ENCODE results near the gene STAT3.
A peak's percentile ranks its signal among the peaks of the same experiment; 100 is the strongest.
"Not testable (repeated sequence)": the region's sequence is repeated elsewhere in the genome, so short reads cannot be mapped to it uniquely, and the experiment has no call there.

STAT3 gene

DNA sequence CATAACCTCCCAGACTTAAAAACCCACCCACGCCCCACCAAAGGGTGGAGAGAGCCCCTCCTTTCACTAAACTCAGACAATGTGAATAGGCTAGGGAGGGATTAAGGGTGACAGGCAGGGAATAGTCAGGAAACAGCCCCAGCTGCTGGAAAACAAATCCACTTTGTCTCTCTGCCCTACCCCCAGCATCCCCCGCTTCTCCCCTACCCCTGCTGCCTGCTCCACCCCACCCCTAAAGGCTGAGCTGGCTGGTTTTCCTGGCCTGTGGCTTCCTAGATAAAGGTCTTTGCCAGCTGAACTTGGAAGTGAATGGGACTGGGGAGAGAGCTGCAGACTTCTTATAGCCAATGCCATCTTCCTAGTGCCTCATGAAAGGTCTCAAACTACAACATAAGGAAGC lies 19.8 kb upstream of the STAT3 start:
- DNase-seq, result no peak

DNA sequence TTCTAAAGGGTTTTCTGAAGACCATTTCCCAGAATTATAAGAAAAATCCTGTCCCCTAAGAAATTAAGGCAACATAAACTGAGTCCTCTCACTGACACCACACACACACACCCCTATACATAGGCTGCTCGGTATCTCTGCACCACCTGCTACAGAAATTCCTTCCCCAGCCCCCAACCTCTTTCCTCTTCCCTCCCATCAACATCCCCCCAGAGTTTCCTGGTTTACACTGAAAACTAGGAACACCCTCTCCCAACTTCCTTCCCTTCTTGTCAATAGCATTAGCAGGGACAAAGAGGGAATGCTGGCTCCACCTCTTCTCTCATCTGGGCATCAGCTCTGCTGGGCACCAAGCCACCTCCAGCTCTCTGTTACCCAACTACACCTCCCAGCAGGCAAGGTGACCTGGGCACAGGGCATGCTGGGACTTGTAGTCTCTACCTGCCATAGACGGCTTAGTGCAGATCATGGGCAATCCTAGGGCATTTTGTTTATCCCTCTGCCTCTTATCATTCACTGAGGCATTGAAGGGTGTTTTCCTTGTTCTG lies 19.1 kb upstream of the STAT3 start:
- peak in 1 of 2 experiments; percentile 74 for DNase-seq

DNA sequence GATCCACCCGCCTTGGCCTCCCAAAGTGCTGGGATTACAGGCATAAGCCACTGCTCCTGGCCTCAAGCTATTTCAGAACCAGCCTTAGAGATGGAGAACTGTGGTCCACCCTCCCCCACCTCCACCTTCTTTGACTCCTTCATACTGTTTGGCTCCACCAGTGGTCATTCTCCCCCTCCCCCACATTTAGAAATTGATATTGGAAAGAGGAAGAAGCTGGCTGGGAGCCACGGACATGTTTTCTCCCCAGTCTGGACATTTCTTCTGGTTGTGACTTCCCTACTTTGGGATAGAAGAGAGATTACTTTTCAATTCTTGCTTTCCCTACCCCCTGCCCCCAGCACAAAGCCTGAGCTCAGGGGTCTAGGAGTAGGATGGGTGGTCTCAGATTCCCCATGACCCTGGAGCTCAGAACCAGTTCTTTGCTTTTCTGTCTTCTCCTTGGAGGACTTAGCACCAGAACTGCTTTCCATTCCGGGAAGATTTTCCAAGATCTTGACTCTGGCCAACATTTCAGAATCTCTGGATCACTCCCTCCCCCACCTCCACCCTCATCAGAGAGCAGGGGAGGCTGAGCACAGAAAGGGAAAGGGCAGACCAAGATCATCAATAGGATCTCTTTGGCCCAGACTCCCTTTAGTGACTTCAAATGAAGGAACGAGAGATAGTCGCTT lies 18.5 kb upstream of the STAT3 start:
- no peak for DNase-seq

DNA sequence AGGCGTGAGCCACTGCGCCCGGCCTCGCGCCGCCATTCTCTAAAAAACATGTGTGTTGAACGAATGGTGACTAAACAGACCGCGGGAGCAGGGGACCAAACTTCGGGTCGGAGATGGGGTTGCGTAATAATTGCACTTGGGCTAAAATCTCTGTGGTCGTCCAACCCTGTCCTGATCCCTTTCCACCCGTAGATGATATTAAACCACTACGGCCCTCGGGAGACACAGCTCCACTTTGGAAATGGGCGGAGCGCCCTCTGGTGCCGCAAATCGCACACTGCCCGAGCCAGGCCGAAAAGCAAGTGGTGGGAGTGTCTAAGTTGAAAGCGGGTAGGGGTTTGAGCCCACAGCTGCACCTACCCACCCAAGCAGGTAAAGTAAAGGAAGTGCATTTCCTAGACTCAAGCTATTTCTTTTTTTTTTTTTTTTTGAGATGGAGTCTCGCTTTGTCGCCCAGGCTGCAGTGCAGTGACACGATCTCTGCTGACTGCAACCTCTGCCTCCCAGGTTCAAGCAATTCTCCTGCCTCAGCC lies 17.8 kb upstream of the STAT3 start:
- no peak for DNase-seq

DNA sequence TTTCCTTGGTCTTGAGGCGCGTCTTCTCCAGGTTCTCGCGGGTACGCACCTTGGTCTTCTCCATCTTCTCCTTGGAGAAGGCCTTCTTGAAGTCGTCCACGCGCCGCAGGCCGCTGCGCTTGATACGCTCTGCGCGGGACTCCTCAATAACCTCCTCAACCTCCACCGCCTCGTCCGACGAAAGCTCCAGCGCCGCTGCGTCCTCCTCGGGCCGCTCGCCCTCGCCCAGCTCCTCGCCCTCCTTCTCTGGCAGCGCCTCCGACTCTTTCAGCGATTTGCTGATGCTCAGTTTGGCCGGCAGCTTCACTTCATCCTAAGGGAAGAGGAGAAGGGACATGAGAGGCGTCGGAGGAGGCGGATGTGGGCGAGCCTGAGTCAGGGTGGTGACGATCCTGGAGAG lies 16.8 kb upstream of the STAT3 start:
- no peak for DNase-seq

DNA sequence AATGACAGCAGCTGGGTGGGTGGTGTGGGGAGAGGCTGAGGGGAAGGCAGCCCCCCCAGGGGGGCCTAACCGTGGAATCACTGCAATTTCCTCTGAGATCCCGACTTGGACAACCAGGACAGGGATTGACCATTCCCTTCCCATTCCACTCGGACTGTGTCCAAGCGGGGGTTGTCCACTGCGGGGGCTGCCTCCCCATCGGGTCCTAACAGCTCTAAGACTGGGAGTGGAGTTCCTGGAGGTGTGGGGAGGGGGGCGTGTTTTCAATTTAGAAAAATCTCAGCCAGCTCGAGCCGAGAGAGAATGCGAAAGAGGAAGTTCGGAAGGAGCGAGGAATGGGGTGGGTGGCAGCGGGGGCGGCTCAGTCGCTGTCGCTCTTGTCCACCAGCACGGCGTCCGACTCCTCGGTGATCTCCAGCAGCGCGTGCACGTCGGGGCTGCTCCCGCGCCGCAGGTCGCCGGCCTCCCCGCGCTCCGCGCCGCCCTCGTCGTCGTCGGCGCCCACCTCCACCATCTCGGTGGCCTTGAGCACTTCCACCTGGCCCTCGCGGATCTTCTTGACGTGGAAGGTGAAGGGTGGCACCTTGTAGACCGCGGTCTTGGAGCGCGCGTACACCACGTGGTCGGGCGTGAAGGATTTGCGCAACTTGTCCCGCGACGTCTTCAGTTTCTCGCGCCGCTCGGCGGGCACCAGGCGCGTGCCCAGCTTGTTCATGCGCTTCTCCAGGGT lies 16.2 kb upstream of the STAT3 start:
- no peak for DNase-seq

DNA sequence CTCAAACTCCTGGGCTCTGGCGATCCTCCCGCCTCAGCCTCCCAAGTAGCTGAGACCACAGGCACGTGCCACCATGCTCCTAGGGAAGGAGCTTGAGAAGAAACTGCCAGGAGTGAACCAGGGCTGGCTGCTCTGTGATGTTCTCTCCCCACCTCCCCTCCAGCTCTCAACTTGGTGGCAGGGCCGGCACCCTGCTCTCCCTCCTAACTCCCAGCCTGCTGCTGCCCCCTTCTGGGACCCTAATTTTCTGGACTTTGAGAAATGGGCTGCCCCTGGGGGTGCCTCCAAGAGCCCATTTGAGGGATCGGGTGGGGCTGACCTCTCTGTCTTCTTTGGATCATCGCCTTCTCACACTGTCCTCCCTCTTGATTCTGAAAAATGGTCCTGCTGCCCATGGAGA lies 14.9 kb upstream of the STAT3 start:
- DNase-seq, result no peak

DNA sequence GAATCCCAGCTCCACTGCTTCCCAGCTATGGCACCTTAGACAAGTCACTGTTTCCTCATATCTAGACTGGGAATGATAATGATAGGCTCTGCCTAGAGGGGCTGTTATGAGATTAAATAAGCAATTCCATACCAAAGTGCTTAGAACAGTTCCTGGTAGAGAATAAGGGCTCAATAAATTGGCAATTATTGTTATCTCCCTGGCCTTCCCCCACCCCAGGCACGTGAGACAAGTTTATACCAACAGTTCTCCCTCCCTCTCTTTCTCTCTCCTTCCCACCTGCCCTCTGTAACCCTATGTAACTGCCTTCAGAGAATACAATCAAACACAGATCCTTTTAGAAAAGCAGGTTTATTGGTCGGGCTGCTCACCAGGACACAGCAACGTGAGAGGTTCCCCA lies 13.9 kb upstream of the STAT3 start:
- no peak for DNase-seq

DNA sequence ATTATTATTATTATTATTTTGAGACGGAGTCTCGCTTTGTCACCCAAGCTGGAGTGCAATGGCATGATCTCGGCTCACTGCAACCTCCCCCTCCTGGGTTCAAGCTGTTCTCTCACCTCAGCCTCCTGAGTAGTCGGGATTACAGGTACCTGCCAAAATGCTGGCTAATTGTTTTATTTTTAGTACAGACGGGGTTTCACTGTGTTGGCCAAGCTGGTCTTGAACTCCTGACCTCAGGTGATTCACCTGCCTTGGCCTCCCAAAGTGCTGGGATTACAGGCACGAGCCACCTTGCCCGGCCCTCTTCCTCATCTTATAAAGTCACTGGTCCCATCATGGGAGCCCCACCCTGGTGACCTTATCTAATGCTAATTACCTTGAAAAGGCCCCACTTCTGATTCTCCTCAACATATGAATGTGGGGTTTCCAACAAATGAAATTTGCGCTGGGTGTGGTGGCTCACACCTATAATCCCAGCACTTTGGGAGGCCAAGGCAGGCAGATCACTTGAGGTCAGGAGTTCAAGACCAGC lies 12.7 kb upstream of the STAT3 start:
- not testable (repeated sequence) for DNase-seq

DNA sequence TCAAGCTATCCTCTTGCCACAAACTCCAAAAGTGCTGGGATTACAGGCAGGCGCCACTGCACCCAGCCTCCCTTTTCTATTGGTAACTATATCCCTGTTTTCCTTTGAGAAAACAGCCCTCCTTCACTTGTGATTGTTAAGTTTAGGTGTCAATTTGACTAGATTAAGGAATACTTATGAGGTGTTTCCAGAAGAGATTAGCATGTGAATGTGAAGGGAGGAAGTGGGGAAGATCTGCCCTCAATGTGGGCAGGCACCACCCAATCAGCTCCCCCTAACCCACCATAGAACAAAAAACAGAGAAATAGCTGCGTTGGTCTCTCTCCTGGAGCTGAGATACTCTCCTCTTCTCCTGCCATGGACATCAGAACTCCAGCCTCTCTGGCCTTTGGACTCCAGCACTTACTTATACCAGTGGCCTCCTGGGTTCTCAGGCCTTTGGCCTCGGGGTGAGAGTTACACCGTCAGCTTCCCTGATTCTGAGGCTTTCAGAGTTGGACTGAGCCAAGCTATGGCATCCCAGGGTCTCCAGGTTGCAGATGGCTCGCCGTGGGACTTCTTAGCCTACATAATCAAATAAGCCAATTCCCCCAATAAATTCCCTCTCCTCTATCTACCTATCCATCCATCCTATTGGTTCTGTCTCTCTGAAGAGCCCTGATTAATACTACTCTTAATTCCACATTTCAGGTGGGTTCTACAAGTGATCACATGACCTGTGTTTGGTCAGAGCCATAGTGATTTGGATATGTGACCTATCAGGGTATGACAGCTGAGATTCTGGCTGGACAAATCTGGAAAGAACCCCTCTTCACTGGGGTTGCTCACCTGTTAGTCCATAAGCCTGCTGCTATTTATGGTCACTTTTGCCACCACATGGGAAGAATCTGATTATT lies 12.0 kb upstream of the STAT3 start:
- DNase-seq, result no peak

DNA sequence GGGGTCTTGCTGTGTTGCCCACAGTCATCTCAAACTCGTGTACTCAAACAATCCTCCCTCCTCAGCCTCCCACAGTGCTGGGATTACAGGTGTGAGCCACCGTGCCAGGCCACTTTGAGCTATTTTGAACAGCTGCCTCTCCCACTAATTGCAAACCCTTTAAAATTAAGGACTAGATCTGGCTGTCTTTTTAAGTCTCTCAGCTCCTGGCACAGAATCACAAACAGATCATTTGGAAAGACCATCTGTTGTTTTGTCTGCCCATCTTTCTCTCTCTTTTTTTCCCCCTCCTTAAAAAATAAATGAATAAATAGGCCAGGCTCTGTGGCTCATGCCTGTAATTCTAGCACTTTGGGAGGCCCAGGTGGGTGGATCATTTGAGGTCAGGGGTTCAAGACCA lies 10.9 kb upstream of the STAT3 start:
- DNase-seq, result no peak

DNA sequence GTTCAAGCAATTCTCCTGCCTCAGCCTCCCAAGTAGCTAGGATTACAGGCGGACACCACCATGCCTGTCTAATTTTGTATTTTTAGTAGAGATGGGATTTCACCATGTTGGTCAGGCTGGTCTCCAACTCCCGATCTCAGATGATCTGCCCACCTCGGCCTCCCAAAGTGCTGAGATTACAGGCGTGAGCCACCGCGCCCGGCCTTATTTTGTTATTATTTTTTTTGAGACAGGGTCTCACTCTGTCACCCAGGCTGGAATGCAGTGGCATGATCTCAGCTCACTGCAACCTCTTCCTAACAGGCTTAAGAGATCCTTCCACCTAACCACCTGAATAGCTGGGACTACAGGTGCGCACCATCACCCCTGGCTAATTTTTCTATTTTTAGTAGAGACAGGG lies 7.4 kb upstream of the STAT3 start:
- DNase-seq, result not testable (repeated sequence)

DNA sequence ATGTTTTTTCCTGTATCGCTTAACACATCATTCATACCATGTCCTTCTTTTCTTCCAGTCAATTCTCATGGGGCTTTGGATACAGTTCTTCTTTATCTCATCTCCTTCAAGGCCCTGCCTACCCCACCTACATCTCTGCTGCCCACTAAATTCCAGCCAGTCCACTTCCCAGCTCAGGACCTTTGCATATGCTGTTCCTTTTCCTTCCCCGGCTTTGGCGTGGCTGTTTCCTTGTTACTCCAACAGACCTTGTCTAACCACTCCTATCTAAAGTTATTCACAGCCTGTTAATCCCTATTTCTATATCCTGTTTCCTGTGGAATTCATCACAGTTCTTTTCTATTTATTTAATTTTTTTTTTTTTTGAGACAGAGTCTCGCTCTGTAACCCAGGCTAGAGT lies 6.6 kb upstream of the STAT3 start:
- DNase-seq, result no peak

DNA sequence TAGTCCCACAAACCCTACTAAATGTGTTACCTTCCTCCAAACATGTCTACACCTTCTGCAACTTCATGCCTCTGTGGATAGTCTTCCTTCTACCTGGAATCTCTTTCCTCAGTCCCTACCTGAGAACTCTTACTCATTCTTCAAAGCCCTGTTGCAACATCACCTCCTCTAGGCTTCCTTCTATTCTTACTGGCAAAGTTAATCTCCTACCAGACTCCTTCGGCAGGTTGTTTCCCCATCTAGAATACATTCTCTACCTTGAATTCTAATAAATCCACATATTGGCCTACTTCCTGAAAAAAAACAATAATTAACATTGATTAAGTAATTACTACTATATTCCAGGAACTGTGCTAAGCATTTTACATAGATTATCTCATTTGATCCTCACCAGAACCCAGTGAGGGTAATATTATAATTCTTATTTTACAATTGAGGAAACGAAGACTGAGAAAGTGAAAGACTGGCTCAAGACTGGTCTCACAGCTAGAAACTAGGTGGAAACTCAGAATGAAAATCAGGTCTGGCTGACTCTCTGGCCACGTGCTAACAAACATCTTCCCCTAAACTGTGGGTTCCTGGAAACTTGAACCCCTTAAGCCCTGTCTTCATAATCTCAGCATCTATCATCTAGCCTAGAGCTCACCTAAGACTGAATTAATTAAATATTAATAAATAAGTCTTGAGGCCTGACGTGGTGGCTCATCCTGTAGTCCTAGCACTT lies 4.6 kb upstream of the STAT3 start:
- no peak for DNase-seq

DNA sequence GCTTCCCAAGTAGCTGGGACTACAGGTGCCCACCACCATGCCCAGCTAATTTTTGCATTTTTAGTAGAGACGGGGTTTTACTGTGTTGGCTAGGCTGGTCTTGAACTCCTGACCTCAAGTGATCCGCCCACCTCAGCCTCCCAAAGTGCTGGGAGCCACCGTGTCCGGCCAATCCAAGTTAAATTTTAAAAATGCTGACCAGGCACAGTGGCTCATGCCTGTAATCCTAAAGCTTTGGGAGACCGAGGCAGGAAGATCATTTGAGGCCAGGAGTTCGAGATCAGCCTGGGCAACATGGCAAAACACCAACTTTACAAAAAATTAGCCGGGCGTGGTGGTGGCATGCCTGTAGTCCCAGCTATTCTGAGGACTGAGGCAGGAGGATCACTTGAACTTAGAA lies 3.2 kb upstream of the STAT3 start:
- DNase-seq, result not testable (repeated sequence)

DNA sequence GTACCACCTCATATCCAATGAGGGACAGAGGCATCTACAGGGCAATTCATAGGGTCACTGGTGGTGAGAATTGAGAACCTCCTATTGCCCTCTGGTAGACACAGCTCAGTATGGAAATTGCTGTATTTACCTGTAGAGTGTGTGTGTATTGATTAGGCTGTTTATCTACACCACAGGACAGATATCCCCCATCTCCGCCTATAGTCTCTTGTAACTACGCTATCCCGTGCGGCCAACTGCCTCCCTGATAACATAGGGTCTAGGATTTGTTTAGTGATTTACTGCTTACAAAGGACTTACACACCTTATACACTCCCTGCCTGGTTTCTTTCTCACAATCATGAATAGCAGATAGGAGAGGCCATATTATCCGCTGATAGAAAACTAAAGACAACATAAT lies 1.7 kb upstream of the STAT3 start:
- no peak for DNase-seq

DNA sequence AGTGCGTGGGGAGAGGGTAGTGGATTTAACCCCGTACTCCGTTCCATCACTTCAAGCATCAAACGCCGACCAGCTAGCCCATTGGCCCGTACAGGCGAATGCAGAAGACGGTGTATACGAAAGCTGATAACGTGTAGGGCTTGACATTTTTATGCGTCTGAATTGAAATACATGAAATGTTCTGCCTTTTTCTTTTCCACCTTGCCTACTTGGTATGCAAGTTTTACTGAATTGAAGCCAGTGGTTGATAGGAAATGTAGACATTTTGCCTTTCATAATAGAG lies 834 bp upstream of the STAT3 start:
- no peak for DNase-seq

DNA sequence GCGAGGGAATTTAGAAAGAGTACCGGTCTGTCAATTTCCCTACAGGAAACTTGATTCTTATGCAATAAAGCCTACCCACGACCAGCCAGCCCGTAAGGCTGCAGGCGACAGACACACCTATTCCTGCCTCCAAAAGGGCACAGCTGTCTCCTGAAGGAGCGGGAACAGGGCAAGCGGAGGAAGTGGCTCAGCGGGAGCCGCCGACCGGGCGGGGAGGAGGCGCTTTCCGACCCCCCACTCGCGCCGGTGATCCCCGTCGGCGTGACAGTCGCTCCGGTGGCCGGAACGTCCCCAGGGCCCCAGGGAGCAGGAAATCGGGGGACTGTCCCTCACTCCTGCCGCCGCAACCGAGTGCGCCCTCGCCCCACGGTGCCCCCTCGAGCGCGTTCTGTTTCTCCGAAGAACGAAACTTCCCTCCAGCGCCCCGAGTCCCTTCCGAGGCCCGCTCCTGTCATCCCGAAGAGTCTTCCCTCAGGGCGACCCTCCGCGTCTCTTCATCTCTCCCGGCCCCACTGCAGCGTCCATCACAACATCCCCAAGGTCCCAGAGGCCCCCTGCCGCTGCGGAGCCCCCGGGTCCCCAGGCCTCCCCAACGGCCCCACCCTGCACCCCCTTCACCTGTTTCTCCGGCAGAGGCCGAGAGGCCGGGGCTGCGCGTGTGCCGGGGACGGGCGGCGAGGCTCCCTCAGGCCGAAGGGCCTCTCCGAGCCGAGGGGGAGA lies 421 bp downstream of the STAT3 start:
- peak in 1 of 2 experiments; percentile 41 for DNase-seq

DNA sequence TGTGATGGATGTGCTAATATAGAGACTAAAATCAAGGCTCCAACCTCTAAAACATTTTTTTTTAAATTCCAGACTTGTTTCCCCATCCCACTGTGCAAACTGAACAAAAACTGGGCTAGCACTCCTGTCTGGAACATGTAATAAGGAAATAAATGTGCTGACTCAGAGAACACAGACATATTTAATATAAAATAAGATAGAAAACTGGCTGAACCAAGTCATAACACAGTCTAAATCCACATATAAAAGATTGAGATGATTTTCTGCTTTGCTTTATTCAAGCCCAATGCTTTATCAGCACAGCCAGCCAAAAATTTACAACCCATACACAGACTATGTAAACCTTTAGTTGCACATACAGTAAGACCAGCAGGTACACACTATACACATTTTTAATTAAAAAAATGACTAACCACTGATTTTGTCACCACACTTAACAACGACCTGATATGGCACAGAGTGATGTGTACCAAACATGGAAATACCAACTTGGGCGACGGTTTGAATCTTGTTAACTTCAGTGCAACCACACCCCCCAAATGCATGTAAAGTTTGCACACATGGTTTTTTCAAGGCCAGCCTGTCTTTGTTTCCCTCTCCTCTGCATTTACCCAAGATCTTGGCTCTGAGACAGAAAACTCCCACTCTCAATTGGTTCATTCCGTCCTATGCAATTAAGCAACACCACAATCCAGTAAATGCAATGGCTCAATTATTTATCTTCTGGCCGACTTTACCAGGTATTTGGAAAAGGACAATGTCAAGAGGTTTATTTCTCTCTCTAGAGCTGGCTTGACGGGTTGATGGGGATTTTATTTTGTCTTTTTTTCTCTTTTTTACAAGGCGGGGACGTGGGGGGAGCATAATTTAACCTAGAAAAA lies 1.2 kb downstream of the STAT3 start:
- DNase-seq, result no peak

DNA sequence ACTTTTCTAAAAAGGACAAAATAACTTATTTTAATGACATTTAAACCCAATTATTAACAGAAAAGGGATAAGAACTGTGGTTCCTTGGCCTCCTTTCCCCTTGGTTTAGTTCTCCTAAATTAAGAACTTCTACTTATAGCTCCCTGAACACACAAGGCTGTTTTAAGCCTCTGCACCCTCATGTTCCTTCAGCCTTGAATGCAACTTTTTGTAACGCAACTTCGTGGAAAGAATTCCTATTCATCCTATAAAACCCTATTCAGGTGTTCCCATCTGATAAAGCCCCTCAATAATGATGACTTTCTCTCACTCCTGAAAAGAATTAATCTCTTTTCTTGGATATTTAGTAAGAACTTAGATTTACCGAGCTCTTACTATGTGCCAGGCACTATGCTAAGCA lies 6.3 kb downstream of the STAT3 start:
- DNase-seq, result no peak

DNA sequence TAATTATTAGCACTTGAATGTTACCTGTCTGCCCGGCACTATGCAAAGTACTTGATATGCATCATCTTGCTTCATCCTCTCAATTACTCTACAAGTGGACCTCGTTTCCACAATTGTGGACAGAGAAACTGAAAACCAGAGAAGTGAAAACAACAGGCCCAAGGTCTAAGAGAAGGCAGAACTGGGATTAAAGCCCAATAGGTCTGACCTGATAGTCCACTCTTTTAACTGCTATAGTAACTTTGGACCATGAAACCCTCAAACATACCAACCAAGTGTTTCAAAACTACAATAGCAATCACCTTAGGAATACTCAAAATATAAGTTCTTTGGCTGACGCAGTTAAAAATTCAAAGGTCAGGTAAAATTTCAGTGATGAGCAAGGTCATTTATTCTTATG lies 7.3 kb downstream of the STAT3 start:
- no peak for DNase-seq
